GM23338 (cell line): Measurements from ENCODE around the gene DOCK1. TPM values are rescaled to one million over a fixed set of nuclear protein-coding genes. Genes with fewer than 3 reads are reported as not detected.

Source experiments
- ATAC-seq: fragments of 200-7000 bp; cut with Tn5 transposase; 3 replicates; pipeline ENCODE4 v1.9.1; 2020
- DNase-seq: peaks from one replicate; pipeline ENCODE4 v3.0.0-alpha.2; 2015; ENCODE audit warnings: low spot score
- H2AFZ ChIP-seq: fragments of 200-600 bp; sonication (generic); 2 replicates; pipeline ENCODE4 v1.8.0; 2016; ENCODE audit warnings: antibody characterized with exemption, mild to moderate bottlenecking, moderate library complexity
- H3F3A ChIP-seq: fragments of 200-600 bp; sonication (generic); replicated peaks from 2 replicates; pipeline ENCODE4 v1.8.0; 2017; ENCODE audit warnings: antibody characterized with exemption, mixed run types, low read depth
- H3K27ac ChIP-seq: fragments of 200-600 bp; sonication (generic); 2 replicates; pipeline ENCODE4 v1.6.1; 2016; ENCODE audit warnings: low read depth
- H3K27me3 ChIP-seq: fragments of 200-600 bp; sonication (generic); 2 replicates; pipeline ENCODE4 v1.8.0; 2016; ENCODE audit warnings: mild to moderate bottlenecking, mixed run types, moderate library complexity; ENCODE audit not compliant: insufficient read depth
- H3K36me3 ChIP-seq: fragments of 200-600 bp; sonication (generic); 2 replicates; pipeline ENCODE4 v1.8.0; 2016; ENCODE audit warnings: mild to moderate bottlenecking; ENCODE audit not compliant: insufficient read depth
- H3K4me1 ChIP-seq: fragments of 200-600 bp; sonication (generic); 2 replicates; pipeline ENCODE4 v1.8.0; 2016; ENCODE audit warnings: mild to moderate bottlenecking, moderate library complexity; ENCODE audit not compliant: insufficient read depth
- H3K4me2 ChIP-seq: fragments of 200-600 bp; sonication (generic); 2 replicates; pipeline ENCODE4 v1.7.1; 2017; ENCODE audit warnings: mixed run types
- H3K4me3 ChIP-seq: fragments of 200-600 bp; sonication (generic); 2 replicates; pipeline ENCODE4 v1.6.1; 2016; ENCODE audit warnings: mixed run types
- H3K79me2 ChIP-seq: fragments of 200-600 bp; sonication (generic); replicated peaks from 2 replicates; pipeline ENCODE4 v1.8.0; 2017; ENCODE audit warnings: mild to moderate bottlenecking; ENCODE audit not compliant: insufficient read depth
- H3K9me2 ChIP-seq: fragments of 200-600 bp; sonication (generic); 2 replicates; pipeline ENCODE4 v1.8.0; 2017; ENCODE audit not compliant: insufficient read depth
- H4K20me1 ChIP-seq: fragments of 200-600 bp; sonication (generic); replicated peaks from 2 replicates; pipeline ENCODE4 v1.8.0; 2017; ENCODE audit warnings: mild to moderate bottlenecking; ENCODE audit not compliant: insufficient read depth
- H3K27ac Mint-ChIP-seq: 2 replicates; pipeline ENCODE4 v1.8.0; 2020; ENCODE audit warnings: inconsistent platforms, mild to moderate bottlenecking, moderate library complexity, mixed read lengths
- H3K27me3 Mint-ChIP-seq: 3 replicates; pipeline ENCODE4 v1.8.0; 2022; ENCODE audit warnings: low read depth, mild to moderate bottlenecking, moderate library complexity, mixed read lengths, inconsistent platforms; ENCODE audit not compliant: insufficient read depth, poor library complexity
- H3K36me3 Mint-ChIP-seq: 3 replicates; pipeline ENCODE4 v1.8.0; 2021; ENCODE audit warnings: low read depth, mild to moderate bottlenecking, inconsistent platforms, moderate library complexity, mixed read lengths
- H3K4me1 Mint-ChIP-seq: 3 replicates; pipeline ENCODE4 v1.8.0; 2020; ENCODE audit warnings: mild to moderate bottlenecking, inconsistent platforms, mixed read lengths
- H3K4me3 Mint-ChIP-seq: 3 replicates; pipeline ENCODE4 v1.8.0; 2021; ENCODE audit warnings: moderate library complexity, mild to moderate bottlenecking, inconsistent platforms, mixed read lengths
- H3K9me3 Mint-ChIP-seq: 3 replicates; pipeline ENCODE4 v1.8.0; 2020; ENCODE audit warnings: moderate library complexity, mild to moderate bottlenecking, inconsistent platforms, mixed read lengths
- CREB1 ChIP-seq: fragments of 250-450 bp; sonication (Bioruptor Pico); IDR thresholded peaks from 2 replicates; pipeline ENCODE4 v1.5.0; 2020; ENCODE audit warnings: low read depth, mild to moderate bottlenecking, moderate library complexity
- CTCF ChIP-seq, 2 experiments: fragments of 200-600 bp in 1 of 2; sonication (generic) in 1 of 2; conservative IDR thresholded peaks; 2 replicates each; pipeline versions ENCODE4 v1.5.1 to v1.6.1; 2016 to 2017; ENCODE audit warnings: antibody characterized with exemption in 2 of 2, low read depth in 2 of 2, mild to moderate bottlenecking in 2 of 2, moderate library complexity in 1 of 2
- ETS1 ChIP-seq: IDR thresholded peaks from 2 replicates; pipeline ENCODE4 v1.6.1; 2016; ENCODE audit warnings: antibody characterized with exemption
- JUNB ChIP-seq: IDR thresholded peaks from one replicate; pipeline ENCODE4 v1.6.1; 2016; ENCODE audit warnings: antibody characterized with exemption; ENCODE audit not compliant: unreplicated experiment
- NANOG ChIP-seq: IDR thresholded peaks from 2 replicates; pipeline ENCODE4 v1.6.1; 2016; ENCODE audit warnings: antibody characterized with exemption, borderline replicate concordance
- POLR2AphosphoS5 ChIP-seq: IDR thresholded peaks from 2 replicates; pipeline ENCODE4 v1.6.1; 2016; ENCODE audit warnings: antibody characterized with exemption, low read depth
- REST ChIP-seq: IDR thresholded peaks from one replicate; pipeline ENCODE4 v1.6.1; 2018; ENCODE audit warnings: antibody characterized with exemption; ENCODE audit not compliant: unreplicated experiment
- STAT1 ChIP-seq: IDR thresholded peaks from one replicate; pipeline ENCODE4 v1.6.1; 2016; ENCODE audit warnings: antibody characterized with exemption; ENCODE audit not compliant: unreplicated experiment
- ZNF114 ChIP-seq: fragments of 250-450 bp; sonication (Bioruptor Pico); IDR thresholded peaks from 2 replicates; pipeline ENCODE4 v1.5.0; 2020; ENCODE audit warnings: mild to moderate bottlenecking, moderate library complexity
- ZNF462 ChIP-seq: fragments of 250-450 bp; sonication (Bioruptor Pico); IDR thresholded peaks from 2 replicates; pipeline ENCODE4 v1.5.0; 2020; ENCODE audit warnings: mild to moderate bottlenecking, moderate library complexity
- polyA plus RNA-seq: library from polyadenylated mRNA; unstranded; fragments of >200 nt; fragmentation: Nextera tagmentation; extraction: Ambion mirVana; gene quantifications from 2 replicates; pipeline ENCODE4 v1.2.1, GENCODE V29; 2016
- total RNA-seq: library from RNA; depleted of rRNA; stranded (reverse); fragments of >200 nt; shearing (Covaris generic); gene quantifications from 2 replicates; pipeline ENCODE4 v1.2.3, GENCODE V29; 2014

DOCK1 gene
- total and polyA plus RNA-seq, 2 experiments from 2014 or later: 13.2 to 55.3 TPM

GRCh38 chr10:127364034-127364433, 458.8 kb downstream of the DOCK1 start (continued):
- no peak for TF ChIP-seq ZNF462 (CRISPR knock-in tag)
- TF ChIP-seq ETS1: no peak

GRCh38 chr10:127368101-127368500, 462.9 kb downstream of the DOCK1 start:
- Histone ChIP-seq H3K27me3 (no peaks in the 10 kb centered on the region), H3K4me3 (no peak overlapping the region), H3K4me2 (no peak overlapping the region), H3K9me2 (no peaks in the 10 kb centered on the region), H3K27ac (no peak overlapping the region), H3K4me1 (no peaks in the 10 kb centered on the region), H3K79me2 (no peaks in the 10 kb centered on the region), H3K36me3 (no peaks in the 10 kb centered on the region), H3F3A (no peaks in the 10 kb centered on the region), H2AFZ (no peak overlapping the region), H4K20me1 (no peaks in the 10 kb centered on the region; the same call in 1 of the 2 replicates)
- no peaks in the 10 kb centered on the region for H3K9me3 Mint-ChIP-seq
- no peak overlapping the region for H3K27ac Mint-ChIP-seq
- H3K27me3 Mint-ChIP-seq: no peaks in the 10 kb centered on the region
- no peaks in the 10 kb centered on the region for H3K36me3 Mint-ChIP-seq
- DNase-seq (no peak), ATAC-seq (no peak)
- H3K4me1 Mint-ChIP-seq: no peaks in the 10 kb centered on the region; the same call in 2 of the 3 replicates
- no peak overlapping the region for H3K4me3 Mint-ChIP-seq
- TF ChIP-seq JUNB: no peak
- no peak for TF ChIP-seq POLR2AphosphoS5
- no peak for TF ChIP-seq CTCF (conservative IDR thresholded peaks at IDR 0.05; ENCODE audit: low read depth in 2 of 2)
- TF ChIP-seq NANOG: no peak
- no peak for TF ChIP-seq ZNF114
- no peak for TF ChIP-seq STAT1
- TF ChIP-seq CREB1 (CRISPR knock-in tag): no peak
- no peak for TF ChIP-seq REST
